Measurements from ENCODE around the gene PACS2.

Gene PACS2

DNA sequence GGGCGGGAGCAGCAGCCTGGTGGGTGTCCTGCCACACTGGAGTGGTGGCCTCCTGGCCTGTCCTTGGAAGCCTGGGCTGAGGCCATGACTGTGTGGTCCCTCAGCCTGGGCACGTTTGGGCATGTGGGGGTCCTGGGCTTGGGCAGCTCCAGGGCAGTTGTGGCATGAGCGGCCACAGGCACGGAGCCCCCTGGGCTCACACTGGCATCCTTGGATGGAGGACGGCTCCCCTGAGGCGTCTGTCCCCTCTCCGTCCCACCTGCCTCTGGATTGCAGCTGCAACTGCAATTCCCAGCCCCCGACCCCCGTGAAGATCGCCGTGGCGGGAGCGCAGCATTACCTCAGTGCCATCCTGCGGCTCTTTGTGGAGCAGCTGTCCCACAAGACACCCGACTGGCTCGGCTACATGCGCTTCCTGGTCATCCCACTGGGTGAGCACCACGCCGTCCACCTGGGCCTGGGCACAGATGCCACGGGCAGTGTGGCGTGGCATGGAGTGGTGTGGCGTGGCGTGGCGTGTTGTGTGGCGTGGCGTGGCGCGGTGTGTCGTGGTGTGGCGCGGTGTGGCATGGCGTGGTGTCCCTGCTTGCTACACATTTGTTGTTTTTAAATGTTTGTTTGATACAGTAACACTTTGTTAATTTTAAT lies 68.7 kb downstream of the PACS2 start:
- DNase-seq (ENCODE audit: insufficient read length, low spot score) (no peak), FAIRE-seq (no peak)

DNA sequence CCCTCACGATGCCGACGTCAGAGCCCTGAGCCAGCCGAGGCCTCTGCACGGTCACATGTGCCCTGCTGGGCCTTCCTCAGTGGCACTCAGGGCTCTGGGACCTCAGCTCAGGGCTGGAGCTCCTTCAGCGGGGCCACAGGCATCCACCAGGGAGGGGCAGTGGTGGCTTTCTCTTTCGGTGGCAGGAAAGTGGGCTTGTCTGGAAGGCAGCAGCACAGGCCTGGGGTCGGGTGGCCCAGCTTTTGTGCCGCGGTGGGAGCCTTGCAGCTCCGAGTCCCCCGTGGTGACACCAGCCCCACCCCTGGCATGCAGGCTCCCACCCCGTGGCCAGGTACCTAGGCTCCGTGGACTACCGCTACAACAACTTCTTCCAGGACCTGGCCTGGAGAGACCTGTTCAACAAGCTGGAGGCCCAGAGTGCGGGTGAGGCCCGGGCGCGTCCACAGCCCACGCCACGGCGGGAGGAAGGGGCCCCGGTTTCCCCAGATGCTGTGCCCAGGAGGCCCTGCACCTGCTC lies 69.6 kb downstream of the PACS2 start:
- DNase-seq (ENCODE audit: insufficient read length, low spot score) (no peak), FAIRE-seq (no peak)

DNA sequence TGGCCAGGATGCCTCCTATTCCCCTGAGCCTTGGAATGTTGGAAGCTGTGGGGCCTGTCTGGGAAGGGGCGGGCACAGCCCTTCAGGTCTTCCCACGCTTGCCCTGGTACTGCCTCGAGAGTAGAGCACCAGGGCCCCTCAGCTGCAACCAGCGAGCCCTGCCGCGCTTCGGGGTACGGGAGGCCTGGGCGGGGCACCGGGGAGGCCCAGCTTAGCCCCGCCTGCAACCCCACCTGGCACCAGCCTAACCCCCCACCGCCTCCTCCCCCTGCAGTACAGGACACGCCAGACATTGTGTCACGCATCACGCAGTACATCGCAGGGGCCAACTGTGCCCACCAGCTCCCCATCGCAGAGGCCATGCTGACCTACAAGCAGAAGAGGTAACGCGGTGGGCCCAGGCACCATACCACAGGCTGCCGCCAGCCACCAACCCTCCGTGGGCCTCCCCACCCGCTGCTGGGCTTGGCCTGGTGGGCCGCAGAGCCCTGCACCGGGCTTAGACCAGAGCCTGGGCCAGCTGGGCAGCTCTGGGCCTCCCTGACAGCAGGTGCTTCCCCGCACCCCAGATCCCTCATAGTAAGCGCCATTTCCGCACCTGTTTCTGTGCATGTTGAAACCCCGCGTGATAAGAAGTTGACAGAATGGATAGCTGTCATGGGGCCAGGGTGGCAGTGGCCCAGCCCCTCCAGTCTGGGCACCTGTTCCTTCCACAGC lies 70.2 kb downstream of the PACS2 start:
- DNase-seq (ENCODE audit: insufficient read length, low spot score) (no peak), FAIRE-seq (no peak)

DNA sequence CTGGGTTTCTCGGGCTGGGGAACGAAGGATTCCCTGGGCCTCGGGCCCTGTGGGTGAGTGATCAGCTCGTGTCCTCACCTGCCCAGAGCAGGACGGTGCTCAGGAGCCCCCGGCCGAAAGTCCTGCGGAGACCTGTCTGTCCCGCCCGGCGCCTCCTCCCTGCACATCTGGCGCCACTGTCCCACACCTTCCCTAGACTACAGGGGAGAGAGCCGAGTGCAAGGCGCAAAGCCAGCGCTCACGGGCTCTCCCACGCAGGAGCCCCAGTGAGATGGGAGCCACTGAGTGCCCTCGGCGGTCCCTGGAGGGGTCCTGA lies 70.7 kb downstream of the PACS2 start:
- FAIRE-seq = no peak

DNA sequence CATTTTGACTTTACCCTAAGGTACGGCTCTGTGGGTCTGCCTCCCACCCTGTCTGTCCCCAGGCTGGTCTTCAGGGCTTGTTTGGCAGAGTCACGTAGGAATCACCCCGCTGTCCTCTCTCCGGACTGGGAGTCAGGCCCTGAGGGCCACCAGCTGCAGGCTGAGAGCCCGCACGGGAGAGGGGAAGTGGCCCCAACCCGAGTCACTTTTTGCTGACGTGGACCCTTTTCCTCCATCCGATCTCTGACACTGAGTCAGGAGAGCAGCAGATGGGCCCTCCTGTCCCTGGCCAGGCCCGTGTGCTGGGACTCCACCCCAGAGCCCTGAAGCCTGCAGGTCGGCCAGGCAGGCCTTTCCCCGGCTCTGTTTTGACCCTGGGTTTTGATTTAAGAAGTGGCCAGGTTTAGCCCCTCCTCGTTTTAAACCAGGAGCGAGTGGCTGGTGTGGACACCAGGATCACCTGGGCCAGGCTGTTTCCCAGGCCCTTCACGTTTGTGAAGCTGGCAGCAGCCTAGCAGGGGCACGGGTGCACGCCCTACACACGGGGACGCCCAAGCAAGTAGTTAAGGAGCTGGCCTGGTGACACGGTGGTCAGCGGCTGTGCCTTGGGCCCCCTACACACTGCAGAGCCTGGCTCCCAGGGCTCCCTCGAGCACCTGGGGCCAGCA lies 71.3 kb downstream of the PACS2 start:
- DNase-seq (ENCODE audit: insufficient read length, low spot score) = no peak
- FAIRE-seq = no peak

More for the DNA sequence above, 70.7 kb downstream of the PACS2 start:
- no peak for DNase-seq (ENCODE audit: insufficient read length, low spot score)

DNA sequence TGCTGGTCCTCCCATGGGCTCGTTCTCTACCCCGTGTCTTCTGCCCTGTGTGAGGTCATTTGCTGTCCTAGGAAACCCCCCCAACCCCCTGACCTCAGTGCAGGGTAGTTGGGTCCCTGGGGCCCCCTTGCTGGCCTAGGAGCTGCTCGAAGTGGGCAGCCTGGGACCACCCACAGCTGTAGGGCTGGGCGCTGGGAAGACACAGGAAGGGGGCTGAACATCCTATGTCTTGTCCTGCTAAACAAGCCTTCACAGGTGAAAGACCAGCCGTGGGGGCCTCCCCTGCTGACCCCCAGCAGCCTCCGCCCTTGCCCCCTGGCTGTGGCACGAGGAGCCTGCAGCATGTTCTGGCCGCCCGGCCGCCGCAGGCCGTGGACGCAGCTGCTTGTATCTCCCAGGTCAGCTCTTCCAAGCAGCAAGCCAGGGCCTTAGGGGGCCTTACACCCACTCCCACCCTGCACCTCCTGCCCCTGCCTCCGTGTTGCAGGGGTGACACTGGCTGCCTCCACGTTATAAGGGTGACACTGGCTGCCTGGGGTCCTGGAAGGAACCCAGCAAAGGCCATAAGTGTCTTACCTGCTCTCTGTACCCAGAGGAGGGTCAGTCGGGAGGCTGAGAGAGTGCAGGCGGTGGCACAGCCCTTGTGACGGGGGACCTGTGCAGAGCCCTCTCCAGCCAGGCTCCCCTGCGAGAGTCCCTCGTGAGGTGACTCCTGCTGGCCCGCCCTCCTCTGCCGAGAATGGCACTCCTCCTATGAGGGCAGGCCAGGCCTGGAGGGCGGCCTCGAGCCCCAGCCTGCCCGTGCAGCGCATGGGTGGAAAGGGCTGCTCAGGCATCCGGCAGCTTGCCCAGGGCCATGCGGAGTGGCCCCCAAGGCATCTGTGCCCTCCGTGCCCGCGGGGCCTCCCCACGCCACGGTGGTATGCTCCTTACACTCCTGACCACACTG lies 72.3 kb downstream of the PACS2 start:
- DNase-seq (ENCODE audit: insufficient read length, low spot score) (no peak), FAIRE-seq (no peak)

DNA sequence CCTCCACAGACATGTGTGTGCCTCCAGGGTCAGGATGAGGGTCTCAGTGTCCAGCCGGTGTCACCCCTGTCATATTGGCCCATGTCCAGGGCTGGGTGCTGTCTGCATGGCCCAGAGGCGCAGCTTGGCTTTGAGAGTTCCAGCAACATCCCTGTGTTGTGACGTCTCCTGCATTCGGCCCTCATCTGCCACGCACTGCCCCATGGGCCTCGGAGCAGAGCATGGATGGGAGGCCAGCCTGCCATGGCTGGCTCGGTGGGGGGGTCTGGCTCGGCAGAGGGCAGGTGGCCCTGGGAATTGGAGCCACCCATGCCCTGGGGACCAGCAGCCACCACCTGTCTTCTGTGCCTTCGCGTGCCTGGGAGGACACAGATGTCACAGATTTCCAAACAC lies 73.0 kb downstream of the PACS2 start:
- DNase-seq (ENCODE audit: insufficient read length, low spot score) (no peak), FAIRE-seq (no peak)

DNA sequence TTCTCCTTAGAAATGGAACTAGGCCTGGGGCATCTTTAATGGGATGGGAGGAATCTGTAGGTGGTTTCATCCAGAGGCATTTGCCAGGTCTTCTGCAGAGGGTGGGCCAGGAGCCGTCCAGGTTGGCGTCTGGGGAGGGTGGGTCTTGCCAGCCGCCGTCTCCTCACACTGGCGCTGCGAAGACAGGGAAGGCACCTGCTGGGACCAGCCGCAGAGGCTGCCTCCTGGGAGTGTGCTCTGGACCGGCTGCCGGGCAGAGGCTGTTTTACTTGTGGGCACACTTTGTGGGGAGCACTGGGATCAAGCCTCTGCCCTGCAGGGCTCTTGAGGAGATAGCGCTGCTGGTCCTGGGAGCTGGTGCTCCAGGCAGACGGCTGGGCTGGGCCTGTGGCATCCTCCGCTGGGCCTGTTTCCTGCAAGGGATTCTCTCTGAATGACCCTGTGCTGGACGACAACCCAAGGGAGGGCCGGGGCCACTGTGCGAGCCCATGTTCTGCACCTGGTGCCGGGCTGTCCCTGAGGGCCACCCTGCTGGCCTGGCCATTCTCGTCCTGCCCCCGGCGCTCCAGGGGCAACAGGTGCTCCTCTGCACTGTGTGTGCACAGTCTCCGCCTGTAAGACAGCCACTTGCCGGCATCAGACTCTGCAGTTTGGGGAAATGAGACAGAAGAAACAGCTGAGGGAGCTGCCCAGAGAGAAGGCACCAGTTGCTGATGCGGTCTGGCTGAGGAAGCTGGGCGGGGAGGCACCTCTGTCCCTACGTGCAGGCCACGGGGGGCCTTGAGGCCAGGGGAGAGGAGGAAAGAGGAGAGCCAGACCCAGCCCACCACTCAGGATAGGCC lies 73.8 kb downstream of the PACS2 start:
- DNase-seq (ENCODE audit: insufficient read length, low spot score) (no peak), FAIRE-seq (no peak)

DNA sequence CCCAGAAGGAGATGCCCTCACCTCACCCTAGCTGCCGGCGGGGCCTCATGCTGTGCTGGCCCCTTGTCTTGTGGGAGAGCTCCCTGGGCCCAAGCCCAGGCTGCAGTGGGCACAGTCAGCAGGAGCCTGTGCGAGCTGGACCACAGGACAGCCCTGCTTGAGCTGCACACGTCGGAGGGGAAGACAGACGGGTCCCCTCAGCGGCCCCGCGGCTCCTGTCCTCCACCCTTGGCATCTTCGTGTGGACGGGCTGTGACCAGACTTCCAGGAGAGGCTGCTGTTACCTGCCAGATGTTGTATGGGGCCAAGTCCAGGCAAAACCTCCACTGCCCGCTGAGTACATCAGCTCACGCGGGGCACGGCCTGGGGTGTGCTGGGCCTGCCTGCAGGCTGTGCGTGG lies 74.4 kb downstream of the PACS2 start:
- FAIRE-seq (no peak), DNase-seq (ENCODE audit: insufficient read length, low spot score) (no peak)

DNA sequence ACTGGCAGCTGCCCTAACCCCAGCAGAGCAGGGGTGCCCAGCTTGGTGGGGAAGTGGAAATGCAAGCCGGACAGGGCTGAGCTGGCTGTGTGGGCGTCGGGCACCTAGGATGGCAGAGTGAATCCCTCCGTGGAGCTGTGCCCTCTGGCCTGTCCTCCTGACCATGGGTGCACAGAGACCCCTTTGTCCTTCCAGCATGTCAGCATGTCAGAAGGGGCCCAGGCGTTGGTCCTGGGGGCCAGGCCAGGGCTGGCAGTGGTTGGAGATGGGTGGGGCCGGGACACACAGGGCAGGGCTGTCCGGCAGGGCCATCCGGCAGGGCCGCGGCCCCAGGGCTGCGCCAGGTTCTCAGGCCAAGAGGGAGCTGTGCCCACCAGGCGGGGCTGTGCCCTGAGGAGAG lies 75.0 kb downstream of the PACS2 start:
- DNase-seq (ENCODE audit: insufficient read length, low spot score) (no peak), FAIRE-seq (no peak)

DNA sequence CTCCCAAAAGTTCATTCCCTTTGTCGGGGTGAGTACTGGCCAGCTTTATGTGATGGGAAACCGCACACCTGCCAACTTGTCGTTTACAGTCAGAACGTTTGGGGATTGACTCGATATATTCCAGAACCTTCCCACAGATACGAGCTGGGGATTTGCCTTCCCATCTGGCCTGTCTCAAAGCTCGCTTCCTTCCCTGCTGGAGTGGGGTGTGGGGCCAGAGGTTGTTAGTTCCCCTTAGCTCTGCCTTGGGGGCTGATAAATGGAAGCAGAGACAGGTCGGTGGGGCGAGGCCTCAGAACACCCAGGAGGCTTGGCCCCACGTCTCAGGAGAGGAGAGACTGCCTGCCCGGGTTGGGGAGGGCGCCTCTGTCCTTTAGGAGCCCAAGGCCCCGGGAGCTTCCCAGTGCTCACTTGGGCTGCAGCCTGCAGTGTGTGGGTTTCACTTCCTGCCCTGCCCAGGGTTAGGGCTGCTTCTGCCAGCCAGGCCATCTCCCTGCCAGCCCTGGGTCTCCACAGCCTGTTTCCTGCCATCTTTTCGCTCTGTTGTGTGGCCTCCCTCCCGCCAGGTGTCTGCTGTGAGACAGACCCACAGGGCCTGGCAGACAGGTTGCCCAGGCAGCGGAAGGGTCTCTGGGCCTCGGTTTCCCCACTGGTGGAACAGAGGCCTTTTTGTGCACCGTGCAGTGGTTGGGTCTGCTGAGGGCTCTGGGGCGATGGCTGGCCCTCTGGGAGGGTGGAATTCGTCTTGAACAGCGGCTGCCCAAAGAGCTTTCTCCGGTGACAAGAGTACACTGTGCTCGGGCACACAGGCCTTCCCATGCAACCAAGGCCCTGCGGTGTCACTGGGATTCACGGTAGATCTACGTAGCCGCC lies 75.7 kb downstream of the PACS2 start:
- FAIRE-seq (no peak), DNase-seq (ENCODE audit: insufficient read length, low spot score) (no peak)

DNA sequence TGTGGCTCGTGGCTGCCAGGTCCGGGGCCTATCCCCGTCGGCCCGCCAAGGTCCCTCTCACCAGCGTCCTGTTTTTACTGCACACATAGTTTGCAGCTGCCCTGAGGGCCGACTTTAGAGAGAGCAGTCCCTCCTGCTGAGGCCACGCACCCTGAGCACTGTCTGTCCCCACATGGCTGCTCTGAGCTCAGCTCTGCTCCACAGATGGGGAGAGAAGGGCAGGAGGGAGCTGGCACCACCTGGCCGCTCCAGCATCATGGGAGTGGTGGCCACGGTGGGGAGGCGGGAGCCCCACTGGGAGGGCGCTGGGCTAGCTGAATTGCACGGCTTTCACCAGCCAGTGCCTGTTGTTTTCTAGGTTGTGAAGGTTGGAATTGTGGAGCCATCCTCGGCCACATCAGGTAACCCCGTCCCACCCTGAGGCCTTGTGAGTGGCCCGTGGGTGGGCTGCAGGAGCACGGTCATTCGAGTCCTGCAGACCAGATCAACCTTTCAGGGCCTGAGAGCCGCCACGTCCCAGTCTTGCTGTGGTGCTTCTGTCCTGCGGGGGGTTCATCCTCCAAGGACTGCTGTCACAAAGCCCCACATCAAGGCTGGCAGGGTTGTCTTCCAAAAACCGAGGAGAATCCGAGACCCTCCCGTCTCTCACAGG lies 76.4 kb downstream of the PACS2 start:
- no peak for FAIRE-seq
- DNase-seq (ENCODE audit: insufficient read length, low spot score) = no peak

DNA sequence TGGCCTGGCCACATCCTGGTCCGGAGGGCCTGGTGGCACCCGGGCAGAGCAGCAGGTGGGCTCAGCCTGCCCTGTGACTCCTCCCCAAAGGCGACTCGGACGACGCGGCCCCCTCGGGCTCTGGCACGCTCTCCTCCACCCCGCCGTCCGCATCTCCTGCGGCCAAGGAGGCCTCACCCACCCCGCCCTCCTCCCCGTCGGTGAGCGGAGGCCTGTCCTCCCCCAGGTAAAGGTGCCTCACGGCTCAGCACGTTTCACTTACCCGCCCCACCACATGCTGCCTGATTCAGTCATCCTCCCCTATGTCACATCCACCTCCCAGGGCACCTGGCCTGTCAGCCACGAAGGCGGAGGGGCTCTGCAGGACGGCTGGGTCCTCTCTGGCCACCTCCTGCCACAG lies 77.0 kb downstream of the PACS2 start:
- DNase-seq (ENCODE audit: insufficient read length, low spot score) (no peak), FAIRE-seq (no peak)

DNA sequence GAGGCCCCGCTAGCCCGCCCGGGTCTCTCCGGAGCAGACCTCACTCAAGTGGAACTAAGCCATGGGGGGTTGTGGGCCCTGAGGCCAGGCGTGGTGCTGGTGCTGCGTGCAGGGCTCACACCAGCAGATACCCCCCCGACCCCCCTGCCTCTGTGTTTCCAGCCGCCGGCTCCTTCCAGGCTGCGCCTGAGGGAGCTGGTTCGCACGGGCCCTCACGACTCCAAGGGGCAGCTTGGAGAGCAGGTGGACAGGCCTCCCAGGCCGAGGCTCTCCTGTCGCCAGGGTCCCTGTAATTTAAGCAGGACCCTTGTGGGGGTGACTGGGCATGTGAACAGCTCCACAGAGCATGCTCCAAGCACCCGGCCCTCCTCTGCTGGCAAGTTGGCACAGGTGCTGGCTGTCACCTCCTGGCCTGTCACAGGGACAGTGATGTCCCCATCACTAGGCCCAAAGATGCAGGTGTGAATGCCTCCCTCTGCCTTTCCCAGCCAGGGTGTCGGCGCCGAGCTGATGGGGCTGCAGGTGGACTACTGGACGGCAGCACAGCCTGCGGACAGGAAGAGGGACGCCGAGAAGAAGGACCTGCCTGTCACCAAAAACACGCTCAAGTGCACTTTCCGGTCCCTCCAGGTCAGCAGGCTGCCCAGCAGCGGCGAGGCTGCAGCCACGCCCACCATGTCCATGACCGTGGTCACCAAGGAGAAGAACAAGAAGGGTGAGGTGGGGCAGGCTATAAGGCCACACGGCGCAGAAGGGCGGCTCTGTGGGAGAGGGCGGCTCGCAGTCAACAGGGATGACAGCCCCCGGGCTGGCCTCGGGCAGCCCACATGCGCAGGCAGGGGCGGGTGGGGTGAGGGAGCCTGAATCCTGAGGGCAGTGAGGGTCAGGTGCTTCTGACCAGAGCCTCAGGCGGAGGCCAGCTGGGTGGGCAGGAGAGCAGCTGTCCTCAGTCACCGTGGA lies 77.9 kb downstream of the PACS2 start:
- no peak for FAIRE-seq
- DNase-seq (ENCODE audit: insufficient read length, low spot score) = no peak

DNA sequence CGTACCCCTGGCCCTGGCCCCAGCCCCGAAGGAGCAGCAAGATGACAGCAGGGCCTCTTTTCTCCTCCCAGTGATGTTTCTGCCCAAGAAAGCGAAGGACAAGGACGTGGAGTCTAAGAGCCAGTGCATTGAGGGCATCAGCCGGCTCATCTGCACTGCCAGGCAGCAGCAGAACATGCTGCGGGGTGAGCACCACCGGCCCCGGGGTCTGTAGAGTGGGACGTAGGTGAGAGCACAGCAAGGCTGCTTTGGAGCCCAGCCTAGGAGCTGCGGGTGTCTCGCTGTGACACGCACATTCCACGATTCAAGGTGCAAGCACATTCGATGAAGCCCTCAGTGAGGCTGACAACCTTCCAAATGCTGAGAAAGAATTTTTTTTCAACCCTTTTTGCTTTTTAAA lies 78.6 kb downstream of the PACS2 start:
- DNase-seq (ENCODE audit: insufficient read length, low spot score) (no peak), FAIRE-seq (no peak)

DNA sequence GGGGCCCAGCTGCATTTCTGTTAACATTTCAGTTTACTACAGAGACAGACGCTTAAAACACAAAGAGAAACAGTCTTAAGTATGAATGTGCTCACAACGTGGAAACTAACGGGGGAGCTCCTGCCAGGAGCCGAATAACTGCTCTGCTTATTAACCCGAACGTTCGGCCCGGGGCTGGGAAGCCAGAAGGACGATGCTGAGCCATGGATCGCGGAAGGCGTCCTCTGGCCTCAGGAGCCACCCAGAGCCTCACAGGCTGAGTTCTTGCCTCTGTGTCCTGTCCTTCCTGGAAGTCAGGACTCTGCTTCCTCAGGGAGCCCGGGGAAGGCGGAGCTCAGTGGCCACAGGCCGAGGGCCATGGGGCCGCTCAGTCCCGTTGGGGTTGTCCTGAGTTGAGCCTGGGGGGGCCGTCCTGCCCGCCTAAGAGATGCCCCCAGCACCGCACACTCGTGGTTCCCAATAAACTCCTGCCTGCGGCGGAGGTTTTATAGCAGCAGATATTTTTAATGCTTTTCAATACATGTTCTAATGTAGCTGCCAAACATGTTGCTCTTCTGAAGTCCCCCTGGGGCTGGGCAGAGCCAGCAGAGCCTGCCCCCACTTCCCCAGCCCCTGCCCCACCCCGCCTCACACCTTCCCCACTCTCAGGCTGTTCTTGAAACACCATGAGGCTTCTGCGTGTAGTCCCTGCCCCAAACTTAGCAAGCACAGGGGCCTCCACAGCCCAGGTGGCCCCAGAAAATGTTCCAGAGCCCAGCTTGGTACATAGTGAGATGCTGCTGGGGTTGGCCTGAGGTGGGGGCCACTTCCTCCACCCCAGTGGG lies 80.4 kb downstream of the PACS2 start:
- no peak for FAIRE-seq
- no peak for DNase-seq (ENCODE audit: insufficient read length, low spot score)

DNA sequence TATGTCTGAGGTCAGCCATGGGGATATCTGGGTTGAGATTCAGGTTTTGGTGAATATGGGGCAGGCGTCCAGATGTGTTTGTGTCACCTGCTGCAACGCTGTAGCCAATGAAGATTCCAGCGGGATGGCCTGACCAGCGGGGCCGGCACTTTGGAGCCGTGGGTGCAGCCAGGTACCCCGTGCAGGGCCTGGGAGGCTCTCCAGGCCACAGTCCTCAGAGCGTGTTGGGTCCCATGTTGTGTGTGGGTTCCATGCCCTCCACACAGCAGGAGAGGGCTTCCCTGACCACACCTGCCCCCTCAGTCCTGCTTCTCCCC lies 80.9 kb downstream of the PACS2 start:
- FAIRE-seq = no peak
- no peak for DNase-seq (ENCODE audit: insufficient read length, low spot score)
